ENCODE results near the gene PALD1. TPM values are rescaled to one million over a fixed set of nuclear protein-coding genes. Genes with fewer than 3 reads are reported as not detected.

PALD1 gene
- total RNA-seq, 6 experiments from 2014 or later, result 0.81 to 2.9 (median 1.3) TPM

GRCh38 chr10:70492786-70493659, 14.5 kb downstream of the PALD1 start:
- 41% methylated on average over 6 of the region's 10 CpGs for WGBS (ENCODE audit: insufficient coverage, low coverage, low lambda C conversion rate, missing lambda C conversion rate)
- no peak overlapping the region for H3K4me3 ChIP-seq
- no peak overlapping the region for H3K27ac ChIP-seq
- no peaks in the 10 kb centered on the region for H3K9me3 ChIP-seq
- TF ChIP-seq CTCF (IDR thresholded peaks at IDR 0.05) (no peak), POLR2A (IDR thresholded peaks at IDR 0.05) (no peak)
- H3K36me3 ChIP-seq, result no peaks in the 10 kb centered on the region
- intact Hi-C loops (cut with DNase I), result no loop called here
- DNase-seq (peak in 1 of 3 donors; percentile 36), ATAC-seq (peak; percentile 36 to 69 (median 55))
- H3K4me1 ChIP-seq, result no peaks in the 10 kb centered on the region
- no peaks in the 10 kb centered on the region for H3K27me3 ChIP-seq

- ATAC-seq (peak; percentile 19 to 71 (median 46)), DNase-seq (peak in 1 of 3 donors; percentile 40)
- intact Hi-C loops (cut with DNase I), result no loop called here
- Histone ChIP-seq H3K9me3 (no peaks in the 10 kb centered on the region), H3K4me1 (no peaks in the 10 kb centered on the region), H3K4me3 (no peak overlapping the region), H3K36me3 (no peaks in the 10 kb centered on the region), H3K27ac (no peak overlapping the region), H3K27me3 (no peaks in the 10 kb centered on the region)
- TF ChIP-seq POLR2A (IDR thresholded peaks at IDR 0.05) (no peak), CTCF (IDR thresholded peaks at IDR 0.05) (no peak)
- WGBS (ENCODE audit: insufficient coverage, low coverage, low lambda C conversion rate, missing lambda C conversion rate), result 24% methylated on average over 7 of the region's 9 CpGs
Observed at GRCh38 chr10:70493660-70494234, 15.2 kb downstream of the PALD1 start.

- no peak for DNase-seq
- Histone ChIP-seq H3K27me3 (no peaks in the 10 kb centered on the region), H3K27ac (peak overlapping the region in 1 of 3 donors; percentile 20), H3K4me3 (no peak overlapping the region), H3K4me1 (no peaks in the 10 kb centered on the region), H3K9me3 (no peaks in the 10 kb centered on the region), H3K36me3 (no peaks in the 10 kb centered on the region)
- intact Hi-C loops (cut with DNase I), result no loop called here
- TF ChIP-seq CTCF (IDR thresholded peaks at IDR 0.05) (no peak), POLR2A (IDR thresholded peaks at IDR 0.05) (no peak)
- ATAC-seq, result peak in 3 of 4 donors; percentile 17 to 29 (median 22)
- 46% methylated on average over 8 of the region's 8 CpGs for WGBS (ENCODE audit: insufficient coverage, low coverage, low lambda C conversion rate, missing lambda C conversion rate)
Observed at GRCh38 chr10:70494536-70494935, 16.0 kb downstream of the PALD1 start.

GRCh38 chr10:70494966-70495365, 16.4 kb downstream of the PALD1 start:
- peak in 1 of 3 donors; percentile 42 for DNase-seq
- no peak overlapping the region for H3K27ac ChIP-seq
- H3K9me3 ChIP-seq, result no peaks in the 10 kb centered on the region
- WGBS (ENCODE audit: insufficient coverage, low coverage, low lambda C conversion rate, missing lambda C conversion rate), result 54% methylated on average over 13 of the region's 13 CpGs
- peak; percentile 50 to 73 (median 62) for ATAC-seq
- H3K27me3 ChIP-seq, result no peaks in the 10 kb centered on the region
- H3K4me1 ChIP-seq, result no peaks in the 10 kb centered on the region
- intact Hi-C loops (cut with DNase I), result no loop called here
- TF ChIP-seq CTCF (IDR thresholded peaks at IDR 0.05) (no peak), POLR2A (IDR thresholded peaks at IDR 0.05) (no peak)
- no peak overlapping the region for H3K4me3 ChIP-seq
- no peaks in the 10 kb centered on the region for H3K36me3 ChIP-seq

Data from right lobe of liver (tissue), 6 donors.